Right renal pelvis (tissue), 4 donors: ENCODE results near the gene SETBP1. TPM values are rescaled to one million over a fixed set of nuclear protein-coding genes. Genes with fewer than 3 reads are reported as not detected.

ENCODE experiments used
- DNase-seq, 4 donors: peaks; one replicate each; pipeline ENCODE4 v3.0.0-alpha.2; 2013; ENCODE audit warnings: low read depth in 4 of 4, low spot score in 3 of 4, missing footprints in 1 of 4
- polyA plus RNA-seq, 4 donors: library from polyadenylated mRNA; unstranded; fragments of 120-200 nt; gene quantifications; one replicate each; pipeline ENCODE4 v1.2.1, GENCODE V29; 2013; ENCODE audit not compliant: insufficient read length in 4 of 4

SETBP1 gene
- polyA plus RNA-seq, 4 donors, result 27.4 to 33.6 (median 32.1) TPM

GRCh38 chr18:44893966-44894365, 213.3 kb downstream of the SETBP1 start:
- DNase-seq, result no peak

DNA sequence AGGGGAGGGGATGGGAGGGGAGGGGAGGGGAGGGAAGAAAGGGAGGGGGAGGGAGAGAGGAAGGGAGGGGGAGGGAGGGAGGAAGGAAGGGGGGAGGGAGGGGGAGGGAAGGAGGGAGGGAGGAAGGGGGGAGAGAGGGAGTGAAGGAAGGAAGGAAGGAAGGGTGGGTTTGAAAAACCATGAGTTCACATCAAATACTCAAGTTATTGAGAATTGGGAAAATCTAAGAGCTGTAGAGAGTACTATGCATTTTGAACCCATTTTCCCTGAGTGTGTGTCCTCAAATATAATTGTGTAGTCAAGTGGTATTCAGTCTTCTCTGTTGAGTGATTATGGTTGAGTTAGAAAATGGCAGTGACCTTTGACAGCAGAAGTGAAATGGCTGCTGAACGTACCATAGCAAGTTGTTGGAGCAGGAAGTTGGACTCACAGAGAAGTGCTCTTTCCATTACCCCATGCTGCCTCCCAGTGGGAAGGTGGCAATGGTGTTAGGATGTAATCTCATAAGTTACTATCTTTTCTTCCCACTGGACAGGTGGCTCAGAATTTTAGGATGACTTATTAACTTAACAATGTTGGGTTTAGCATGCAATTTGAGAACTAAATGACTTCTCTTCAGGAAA, 214.6 kb downstream of the SETBP1 start:
- no peak for DNase-seq

GRCh38 chr18:44896846-44897245, 216.2 kb downstream of the SETBP1 start:
- DNase-seq, result no peak

DNA sequence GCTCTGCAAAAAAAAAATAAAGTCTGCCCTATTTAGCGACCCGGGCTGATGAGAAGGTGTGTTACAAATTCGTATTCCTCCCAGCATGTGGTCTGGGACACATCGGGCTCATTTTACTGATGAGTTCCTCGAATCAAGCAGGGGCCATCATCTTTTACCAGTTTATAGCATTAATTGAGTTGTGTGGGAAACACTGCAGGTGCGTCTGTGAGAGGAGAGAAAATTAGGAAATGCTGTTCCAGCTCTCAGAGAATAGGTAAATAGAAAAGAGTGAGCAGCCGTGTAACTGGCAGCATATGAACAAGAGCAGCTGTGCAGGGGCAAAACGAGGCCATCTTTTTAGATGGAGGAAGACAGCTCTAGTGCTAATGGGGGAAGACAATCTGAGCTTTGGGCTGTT, 216.7 kb downstream of the SETBP1 start:
- no peak for DNase-seq

GRCh38 chr18:44897816-44898215, 217.1 kb downstream of the SETBP1 start:
- DNase-seq, result no peak

DNA sequence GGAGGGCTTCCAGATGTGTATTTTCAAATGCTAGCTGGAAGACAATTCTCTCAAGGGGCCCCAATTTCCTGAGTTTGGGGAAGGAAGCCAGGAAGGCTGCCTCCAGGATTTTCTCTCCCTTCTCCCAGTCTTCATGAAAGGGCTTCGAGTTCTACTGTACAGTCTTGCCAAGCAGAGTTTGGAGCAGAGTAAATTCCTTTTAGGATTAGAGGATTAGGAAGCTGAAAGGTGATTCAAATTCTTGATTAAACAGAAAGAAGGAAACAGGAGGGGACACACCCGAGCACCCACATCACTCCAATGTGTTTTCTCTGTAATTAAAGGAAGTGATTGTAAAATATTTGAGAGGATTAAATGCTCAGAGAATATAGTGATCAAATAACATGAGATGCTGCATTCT, 217.8 kb downstream of the SETBP1 start:
- no peak for DNase-seq

DNA sequence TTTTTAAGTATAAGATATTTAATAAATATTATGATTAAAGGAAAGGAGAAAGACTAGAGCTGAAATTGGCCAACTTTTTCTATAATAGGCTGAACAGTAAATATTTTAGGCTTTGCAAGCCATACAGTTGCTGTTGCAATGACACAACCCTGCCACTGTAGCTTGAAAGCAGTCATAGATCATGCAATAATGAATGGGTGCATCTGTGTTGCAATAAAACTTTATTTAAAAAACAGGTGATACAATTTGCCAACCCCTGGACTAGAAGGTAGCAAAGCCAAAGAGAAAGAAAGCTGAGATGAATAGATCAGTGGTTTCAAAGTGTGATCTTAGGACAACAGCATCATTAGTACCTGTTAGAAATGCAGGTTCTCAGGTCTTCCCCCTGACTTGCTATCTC, 219.1 kb downstream of the SETBP1 start:
- DNase-seq, result no peak

DNA sequence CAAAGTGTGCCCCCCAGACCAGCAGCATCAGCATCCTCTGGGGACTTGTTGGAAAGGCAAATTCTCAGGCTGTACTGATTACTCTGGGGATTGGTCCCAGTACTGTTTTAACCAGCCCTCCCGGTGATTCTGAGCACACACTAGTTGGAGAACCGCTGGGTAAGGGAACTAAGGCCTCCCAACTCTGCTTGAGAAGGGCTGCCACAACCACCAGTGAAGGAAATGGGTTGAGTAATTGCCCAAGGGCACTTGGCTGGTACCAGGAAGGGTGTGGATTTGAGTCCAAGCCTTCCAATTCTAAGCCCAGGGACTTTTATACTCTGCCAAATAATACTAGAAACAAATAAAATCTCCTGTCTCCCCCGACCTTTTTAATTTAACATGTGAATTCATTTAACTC, 219.9 kb downstream of the SETBP1 start:
- no peak for DNase-seq

GRCh38 chr18:44901283-44901682, 220.6 kb downstream of the SETBP1 start:
- DNase-seq, result no peak

GRCh38 chr18:44903327-44903726, 222.6 kb downstream of the SETBP1 start:
- DNase-seq, result no peak

GRCh38 chr18:44904768-44905167, 224.1 kb downstream of the SETBP1 start:
- DNase-seq, result no peak

DNA sequence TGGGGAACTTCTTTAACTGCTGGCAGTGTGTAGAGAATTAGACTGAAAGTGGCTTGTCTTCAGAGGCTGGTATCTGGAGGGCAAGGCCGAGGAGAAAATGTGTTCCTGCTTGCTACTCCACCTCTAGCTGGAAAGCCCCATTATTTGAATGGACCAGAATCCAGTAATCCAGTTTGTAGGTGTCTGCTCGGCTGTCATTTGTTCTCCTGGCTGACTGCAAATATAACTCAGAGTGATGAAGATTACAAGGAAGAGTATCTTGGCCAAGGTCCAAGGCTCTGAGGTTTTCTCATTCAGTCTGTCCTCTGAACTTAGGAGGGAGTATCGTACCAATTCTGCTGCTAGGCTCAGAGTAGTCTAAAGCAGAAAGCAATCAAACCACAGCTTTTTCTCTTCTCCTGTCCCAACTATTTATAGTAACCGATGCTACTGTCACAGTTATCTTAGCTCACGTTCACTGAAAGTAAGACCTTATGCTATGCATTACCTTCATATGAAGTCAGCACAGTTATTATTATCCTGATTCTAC, 228.6 kb downstream of the SETBP1 start:
- no peak for DNase-seq

- no peak for DNase-seq
Measured at GRCh38 chr18:44911260-44911659, 230.6 kb downstream of the SETBP1 start.

DNA sequence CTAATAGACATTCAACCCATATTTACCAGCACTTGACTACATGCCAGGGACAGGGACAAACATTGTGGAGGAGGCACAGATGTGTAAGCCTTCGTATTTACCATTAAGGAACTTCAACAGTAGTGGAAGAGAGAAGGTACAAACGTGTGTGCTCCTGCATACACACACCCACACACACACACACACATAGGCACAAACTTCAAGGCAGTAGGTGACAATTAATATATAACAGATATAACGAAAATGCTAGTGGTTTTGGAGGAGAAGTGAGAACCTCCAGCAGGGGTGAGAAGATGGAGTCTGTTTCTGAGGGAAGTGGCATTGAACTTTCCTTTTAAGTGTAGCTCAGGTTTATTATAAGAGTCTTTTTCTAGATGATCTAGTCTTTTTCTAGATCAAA, 231.1 kb downstream of the SETBP1 start:
- no peak for DNase-seq

DNA sequence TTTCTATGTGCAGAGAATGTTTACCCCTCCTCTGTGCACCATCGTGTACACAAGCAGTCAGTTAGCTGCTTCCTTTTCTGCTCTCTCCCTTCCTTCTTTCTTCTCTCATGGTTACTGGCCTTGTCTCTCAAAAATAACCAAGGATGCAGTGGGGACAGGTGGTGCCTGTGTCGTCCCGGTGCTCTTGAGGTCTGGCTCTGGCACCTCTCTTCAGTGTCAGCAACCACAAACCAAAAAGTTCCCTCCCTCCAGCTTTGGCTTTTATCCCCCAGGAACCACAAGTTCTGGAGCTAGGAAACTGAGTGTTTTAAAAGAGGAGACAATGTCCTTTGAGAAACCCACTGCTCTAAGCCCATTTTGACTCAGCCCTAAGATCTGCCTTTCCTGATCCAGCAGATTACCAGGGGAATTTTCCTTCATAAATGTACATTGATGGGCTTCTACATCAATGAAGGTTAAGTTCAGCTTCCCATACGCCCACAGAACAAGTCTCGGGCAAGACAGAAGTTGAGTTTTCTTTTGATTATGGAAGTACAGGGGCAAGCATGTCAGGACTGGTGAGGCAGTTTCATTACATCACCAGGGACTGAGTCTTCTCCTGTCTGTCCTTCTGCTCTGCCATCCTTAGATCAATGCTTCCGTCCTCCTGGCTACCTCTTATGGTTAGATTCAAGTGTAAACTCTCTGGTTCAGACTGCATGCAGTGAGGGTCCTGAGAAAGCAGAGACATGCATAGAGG, 232.2 kb downstream of the SETBP1 start:
- DNase-seq, result no peak

DNA sequence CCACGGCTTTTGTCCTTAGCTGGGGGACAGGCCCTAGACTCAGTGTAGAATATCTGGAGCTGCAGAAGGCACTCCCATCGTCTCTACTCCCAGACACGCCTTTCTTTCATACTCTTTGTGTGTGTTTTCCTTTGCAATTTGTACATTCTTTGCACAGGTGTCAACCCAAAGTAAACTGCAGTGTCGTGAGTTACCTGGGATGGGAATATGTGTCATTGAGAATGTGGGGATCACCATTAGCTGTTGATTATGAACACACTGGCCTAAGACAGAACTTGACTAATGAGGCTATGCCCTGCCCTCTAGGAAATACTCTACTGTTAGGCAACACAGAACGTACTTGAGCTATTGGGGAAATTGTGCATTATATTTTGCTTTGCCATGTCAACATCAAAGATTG, 233.3 kb downstream of the SETBP1 start:
- no peak for DNase-seq

DNA sequence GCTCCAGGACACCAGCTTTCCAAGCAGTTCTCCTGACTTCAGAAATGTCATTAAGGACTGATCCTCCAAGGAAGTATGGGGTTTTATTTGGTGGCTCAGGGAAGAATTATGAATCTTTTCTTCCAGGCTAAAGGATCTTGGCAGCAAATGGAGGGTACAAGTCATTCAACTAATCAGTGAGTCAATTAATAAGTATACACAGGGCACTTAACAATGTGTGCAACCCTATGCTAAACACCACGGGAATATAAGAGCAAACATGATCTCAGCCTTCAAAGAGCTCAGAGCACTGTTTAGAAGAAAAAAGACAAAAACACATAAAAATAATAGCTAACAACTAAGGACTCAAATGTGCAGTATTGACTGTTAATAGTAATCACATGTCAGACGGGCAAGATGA, 234.5 kb downstream of the SETBP1 start:
- DNase-seq, result no peak

GRCh38 chr18:44915661-44916060, 235.0 kb downstream of the SETBP1 start:
- DNase-seq, result no peak

DNA sequence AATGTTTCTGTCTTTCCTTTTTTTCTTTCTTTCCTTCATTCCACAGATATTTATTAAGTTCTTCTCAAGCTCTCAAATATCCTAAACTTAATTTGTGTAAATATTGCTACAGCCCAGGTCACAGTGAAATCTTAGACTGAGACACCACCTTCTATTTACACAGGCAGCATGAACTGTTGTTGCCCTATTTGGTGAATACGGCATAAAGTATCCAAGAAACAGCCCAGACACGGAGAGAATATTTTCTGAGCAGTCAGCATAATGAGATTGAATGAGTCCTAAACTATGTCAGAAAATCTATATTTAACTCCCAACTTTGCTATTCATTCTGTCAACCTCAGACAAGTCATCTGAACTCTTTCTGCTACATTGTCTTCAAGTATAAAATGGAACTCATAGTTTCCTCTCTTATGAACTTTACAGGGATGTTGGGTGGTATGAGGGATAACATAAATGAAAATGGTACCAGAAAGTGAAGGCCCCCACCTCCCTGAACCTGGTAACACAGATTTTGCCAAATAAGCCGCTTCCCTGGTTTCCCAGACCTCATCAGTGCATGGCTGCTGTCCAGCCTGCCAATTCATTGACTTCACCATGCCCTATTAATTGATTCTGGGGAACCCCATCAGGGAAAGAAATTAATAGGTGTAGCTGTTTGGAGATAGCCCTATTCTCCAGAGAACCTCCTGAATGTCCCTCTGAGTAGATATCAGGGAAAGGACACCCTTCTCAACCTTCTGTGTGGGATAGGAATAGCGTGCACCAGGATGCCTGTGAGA, 235.9 kb downstream of the SETBP1 start:
- no peak for DNase-seq

DNA sequence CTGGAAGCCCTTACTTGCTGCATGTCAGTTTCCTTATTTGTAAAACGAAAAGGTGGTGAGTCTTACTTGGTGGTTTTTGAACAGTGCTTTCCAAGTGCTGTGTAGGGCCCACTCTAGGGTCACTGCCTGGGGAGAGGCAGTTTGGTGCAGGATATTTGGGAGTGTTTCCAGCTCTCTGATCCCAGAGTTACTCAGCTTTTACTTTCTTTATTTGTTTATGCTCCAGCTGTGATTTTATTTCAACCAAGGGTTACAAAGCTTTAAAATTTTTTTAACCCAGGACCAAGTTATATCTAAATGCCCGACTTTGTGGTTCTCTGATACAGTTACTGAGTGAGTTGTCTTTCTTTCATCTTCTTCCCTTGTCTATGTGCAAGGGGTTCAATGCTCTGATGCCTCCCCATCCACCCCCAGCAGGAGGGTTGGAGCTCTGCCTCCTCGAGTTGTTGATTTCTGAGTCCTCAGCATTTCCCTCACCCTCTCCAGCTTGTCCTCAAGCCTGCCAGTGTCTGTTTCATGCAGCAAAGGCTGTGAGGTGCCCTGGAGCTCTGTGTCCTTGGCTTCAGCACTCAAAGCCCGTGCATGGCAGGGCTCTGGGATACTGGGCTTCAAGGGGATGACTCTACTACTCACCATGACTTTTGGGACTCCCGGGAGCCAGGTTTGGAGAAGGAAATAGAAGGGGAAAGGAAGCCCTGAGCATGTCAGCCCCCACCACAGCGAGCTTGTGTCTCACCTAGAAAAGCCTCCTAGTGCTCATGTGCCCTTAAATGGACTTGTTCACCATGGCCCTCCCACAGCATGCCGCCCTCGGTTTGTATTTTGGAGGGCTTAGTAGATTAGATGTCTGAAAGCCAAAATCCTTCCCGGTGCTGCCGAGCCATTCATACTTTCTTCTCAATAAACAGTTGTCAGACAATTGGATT, 236.8 kb downstream of the SETBP1 start:
- DNase-seq, result no peak

DNA sequence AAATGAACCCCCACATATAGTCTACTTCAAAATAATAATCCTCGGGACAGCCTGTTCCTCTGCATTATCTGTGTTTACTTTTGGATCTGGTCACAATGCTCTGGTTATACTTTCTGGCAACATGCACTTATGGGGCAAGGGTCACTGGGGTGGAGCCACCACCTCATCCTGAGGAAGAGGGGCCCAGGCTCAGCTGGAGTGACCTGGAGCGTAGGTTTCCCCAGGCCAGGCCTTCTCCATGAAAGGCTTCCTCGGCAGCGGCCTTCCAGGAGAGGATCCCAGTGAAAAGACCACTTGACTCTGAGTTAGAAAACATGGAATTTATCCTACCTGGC, 237.4 kb downstream of the SETBP1 start:
- no peak for DNase-seq
